ENCODE data around the gene PDGFC. TPM values are rescaled to one million over a fixed set of nuclear protein-coding genes. Genes with fewer than 3 reads are reported as not detected.

Gene PDGFC
- total RNA-seq (2021; ENCODE audit: unreplicated experiment) (14.5 TPM), Bru-seq, nascent RNA (percentile 72 among the genes with signal in this experiment), BruChase-seq, experiment 1, labeled RNA remaining after a 2-hour chase (percentile 55 among the genes with signal in this experiment), BruChase-seq, experiment 2, labeled RNA remaining after a 6-hour chase (percentile 56 among the genes with signal in this experiment)
- 9.3 TPM for polyA plus RNA-seq (2012; ENCODE audit: insufficient read length)
- long read RNA-seq, full-length matches to known transcripts: 21 of 28 reads
- long read RNA-seq, partial matches to known transcripts: 3 of 28 reads
- long read RNA-seq, other reads (novel, unspliced or antisense): 4 of 28 reads

- H3K4me1 ChIP-seq (ENCODE audit: control insufficient read depth, insufficient read depth, low read length): peaks cover 27% of the 10 kb centered on the region
- intact Hi-C loops (cut with micrococcal nuclease; ENCODE audit: unreplicated experiment) (no loop called here), in situ Hi-C loops (cut with HindIII; ENCODE audit: low pct_unique_long_range_greater_than_20kb, low sequenced_read_pairs) (no loop called here)
- BruUV-seq (replicated peaks): no TSS peak
- H3K4me3 ChIP-seq (ENCODE audit: low read depth in 2 of 2, low read length in 2 of 2): peak within 1 kb of the TSS; percentile 68 to 93
- no peaks in the 10 kb centered on the region for H3K27me3 ChIP-seq (ENCODE audit: control insufficient read depth, insufficient read depth, low read length)
- ChIA-PET POLR2A (no interaction called here), CTCF (no interaction called here)
- DNase-seq (ENCODE audit: low read depth, low spot score) (no peak), ATAC-seq (peak; percentile 86)
- H3K27ac ChIP-seq (ENCODE audit: low read length): peak within 1 kb of the TSS; percentile 80
- TF ChIP-seq REST (IDR thresholded peaks at IDR 0.05; ENCODE audit: insufficient read depth in 1 of 2, low read depth in 2 of 2, low read length in 1 of 2): no peak
- TF ChIP-seq CTCF (IDR thresholded peaks at IDR 0.05): peak; percentile 68
- no peaks in the 10 kb centered on the region for H3K36me3 ChIP-seq (ENCODE audit: control insufficient read depth, insufficient read depth, low read length)
- no peaks in the 10 kb centered on the region for H3K9me3 ChIP-seq (ENCODE audit: control insufficient read depth, insufficient read depth, low read depth, low read length)
These were observed at the start of gene PDGFC for GRCh38 chr4:156971676-156972378. Gene PDGFC (minus strand): TSS chr4:156971799. CDS start chr4:156970903, 896 bp downstream.

GRCh38 chr4:157020882-157021281 lies 49.3 kb upstream of the PDGFC start:
- no peaks in the 10 kb centered on the region for H3K36me3 ChIP-seq (ENCODE audit: control insufficient read depth, insufficient read depth, low read length)
- H3K4me1 ChIP-seq (ENCODE audit: control insufficient read depth, insufficient read depth, low read length): no peaks in the 10 kb centered on the region
- H3K4me3 ChIP-seq (ENCODE audit: low read depth in 2 of 2, low read length in 2 of 2): no peak overlapping the region
- DNase-seq (ENCODE audit: low read depth, low spot score) (no peak), ATAC-seq (no peak)
- ChIA-PET CTCF (no interaction called here), POLR2A (no interaction called here)
- TF ChIP-seq CTCF (IDR thresholded peaks at IDR 0.05) (no peak), SIN3A (IDR thresholded peaks at IDR 0.05; ENCODE audit: borderline replicate concordance, insufficient read depth, low read depth, low read length) (no peak), REST (IDR thresholded peaks at IDR 0.05; ENCODE audit: insufficient read depth in 1 of 2, low read depth in 2 of 2, low read length in 1 of 2) (no peak), POLR2AphosphoS5 (IDR thresholded peaks at IDR 0.05; ENCODE audit: low read depth, low read length) (no peak), TCF7L2 (IDR thresholded peaks at IDR 0.05; ENCODE audit: low read depth, low read length) (no peak)
- no peak overlapping the region for H3K27ac ChIP-seq (ENCODE audit: low read length)
- in situ Hi-C loops (cut with HindIII; ENCODE audit: low pct_unique_long_range_greater_than_20kb, low sequenced_read_pairs): no loop called here
- intact Hi-C loops (cut with micrococcal nuclease; ENCODE audit: unreplicated experiment): no loop called here
- no peaks in the 10 kb centered on the region for H3K27me3 ChIP-seq (ENCODE audit: control insufficient read depth, insufficient read depth, low read length)
- no peaks in the 10 kb centered on the region for H3K9me3 ChIP-seq (ENCODE audit: control insufficient read depth, insufficient read depth, low read depth, low read length)
- BruUV-seq (replicated peaks): no TSS peak

Measured in Panc1 (cell line).